GM06990 (cell line): ENCODE results near the gene PPP3CB.

Source experiments
- DNase-seq: peaks from one replicate; pipeline ENCODE4 v3.0.0-alpha.2; 2011; ENCODE audit not compliant: insufficient read length; ENCODE audit errors: extremely low read depth
- H3K27me3 ChIP-seq: replicated peaks from 2 replicates; pipeline ENCODE4 v1.6.0; 2011; ENCODE audit warnings: low read length; ENCODE audit not compliant: control insufficient read depth, insufficient read depth
- H3K36me3 ChIP-seq: 2 replicates; pipeline ENCODE4 v1.5.1; 2011; ENCODE audit warnings: low read length; ENCODE audit not compliant: control insufficient read depth, insufficient read depth
- H3K4me3 ChIP-seq: replicated peaks from 2 replicates; pipeline ENCODE4 v1.5.1; 2011; ENCODE audit warnings: low read depth, mild to moderate bottlenecking, control low read depth, low read length
- CTCF ChIP-seq: IDR thresholded peaks from 2 replicates; pipeline ENCODE4 v1.5.1; 2011; ENCODE audit warnings: low read length, control low read depth, mild to moderate bottlenecking, inconsistent platforms; ENCODE audit not compliant: insufficient read depth, poor library complexity, severe bottlenecking

The PPP3CB gene

GRCh38 chr10:73446926-73447325 is 48.9 kb downstream of the PPP3CB start:
- DNase-seq = no peak
- no peak for TF ChIP-seq CTCF

GRCh38 chr10:73444457-73444856 is 51.4 kb downstream of the PPP3CB start:
- H3K36me3 ChIP-seq = peaks cover 1% of the 10 kb centered on the region; the same call in 1 of the 2 replicates
- H3K4me3 ChIP-seq = no peak overlapping the region
- H3K27me3 ChIP-seq = no peaks in the 10 kb centered on the region
- DNase-seq = no peak
- no peak for TF ChIP-seq CTCF

More at GRCh38 chr10:73446926-73447325, 48.9 kb downstream of the PPP3CB start:
- peaks cover 1% of the 10 kb centered on the region; the same call in 1 of the 2 replicates for H3K36me3 ChIP-seq
- no peaks in the 10 kb centered on the region for H3K27me3 ChIP-seq
- no peak overlapping the region for H3K4me3 ChIP-seq

GRCh38 chr10:73439605-73440312 is 56.1 kb downstream of the PPP3CB start:
- no peaks in the 10 kb centered on the region for H3K27me3 ChIP-seq
- no peak for DNase-seq
- TF ChIP-seq CTCF = no peak
- peaks cover 5% of the 10 kb centered on the region for H3K36me3 ChIP-seq
- H3K4me3 ChIP-seq = no peak overlapping the region

- TF ChIP-seq CTCF = no peak
- H3K27me3 ChIP-seq = no peaks in the 10 kb centered on the region
- H3K36me3 ChIP-seq = peaks cover 3% of the 10 kb centered on the region
- H3K4me3 ChIP-seq = no peak overlapping the region
- no peak for DNase-seq
Measured at GRCh38 chr10:73439055-73439454, 56.8 kb downstream of the PPP3CB start.

- no peak for DNase-seq
- H3K27me3 ChIP-seq = no peaks in the 10 kb centered on the region
- H3K4me3 ChIP-seq = no peak within 1 kb of the TSS
- H3K36me3 ChIP-seq = peaks cover 3% of the 10 kb centered on the region
- TF ChIP-seq CTCF = no peak
Measured at GRCh38 chr10:73433538-73433867, 62.3 kb downstream of the PPP3CB start, which contains the start of gene MSS51. Gene MSS51 (minus strand): TSS chr10:73433561. CDS start chr10:73428284, 5,277 bp downstream.
